ENCODE data around the gene TSNAX. TPM values are rescaled to one million over a fixed set of nuclear protein-coding genes. Genes with fewer than 3 reads are reported as not detected.

The TSNAX gene
- total RNA-seq, 1 donor from 2014 or later = 44.1 TPM

GRCh38 chr1:231605149-231606100 lies 77.0 kb downstream of the TSNAX start:
- H3K9me3 Mint-ChIP-seq (ENCODE audit: unreplicated experiment) = no peaks in the 10 kb centered on the region
- TF ChIP-seq CTCF (IDR thresholded peaks at IDR 0.05) = no peak
- no peak overlapping the region for H3K27ac Mint-ChIP-seq (ENCODE audit: unreplicated experiment)
- peaks cover 6% of the 10 kb centered on the region for H3K27me3 Mint-ChIP-seq (ENCODE audit: unreplicated experiment)
- H3K4me1 Mint-ChIP-seq (ENCODE audit: unreplicated experiment) = peaks cover 10% of the 10 kb centered on the region
- no peak overlapping the region for H3K4me3 Mint-ChIP-seq (ENCODE audit: unreplicated experiment)
- no peak for DNase-seq (ENCODE audit: extremely low spot score, unreplicated experiment)
- H3K36me3 Mint-ChIP-seq (ENCODE audit: unreplicated experiment) = peaks cover 3% of the 10 kb centered on the region

DNA sequence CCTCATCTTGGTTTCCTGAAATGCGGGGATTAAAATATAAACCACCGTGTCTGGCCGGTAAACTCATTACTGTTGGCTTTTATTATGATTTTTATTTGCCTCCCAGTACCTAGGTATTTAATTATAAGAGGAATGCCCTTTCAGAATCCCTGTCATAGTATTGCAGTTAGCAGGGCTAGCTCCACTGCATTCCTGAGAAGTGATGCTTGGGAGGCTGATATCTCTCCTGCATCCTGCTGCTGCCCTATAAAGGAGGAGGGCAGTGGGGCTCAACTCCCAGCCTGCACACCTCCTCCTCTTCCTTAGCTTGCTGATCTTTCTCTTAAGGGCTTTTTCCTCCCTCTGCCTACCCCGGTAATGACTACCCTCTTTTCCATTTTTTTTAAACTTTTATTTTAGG lies 78.2 kb downstream of the TSNAX start:
- Mint-ChIP-seq H3K4me1 (ENCODE audit: unreplicated experiment) (peaks cover 9% of the 10 kb centered on the region), H3K27ac (ENCODE audit: unreplicated experiment) (no peak overlapping the region), H3K36me3 (ENCODE audit: unreplicated experiment) (peaks cover 3% of the 10 kb centered on the region), H3K9me3 (ENCODE audit: unreplicated experiment) (no peaks in the 10 kb centered on the region), H3K27me3 (ENCODE audit: unreplicated experiment) (peaks cover 17% of the 10 kb centered on the region), H3K4me3 (ENCODE audit: unreplicated experiment) (no peak overlapping the region)
- TF ChIP-seq CTCF (IDR thresholded peaks at IDR 0.05) = no peak
- DNase-seq (ENCODE audit: extremely low spot score, unreplicated experiment) = no peak

DNA sequence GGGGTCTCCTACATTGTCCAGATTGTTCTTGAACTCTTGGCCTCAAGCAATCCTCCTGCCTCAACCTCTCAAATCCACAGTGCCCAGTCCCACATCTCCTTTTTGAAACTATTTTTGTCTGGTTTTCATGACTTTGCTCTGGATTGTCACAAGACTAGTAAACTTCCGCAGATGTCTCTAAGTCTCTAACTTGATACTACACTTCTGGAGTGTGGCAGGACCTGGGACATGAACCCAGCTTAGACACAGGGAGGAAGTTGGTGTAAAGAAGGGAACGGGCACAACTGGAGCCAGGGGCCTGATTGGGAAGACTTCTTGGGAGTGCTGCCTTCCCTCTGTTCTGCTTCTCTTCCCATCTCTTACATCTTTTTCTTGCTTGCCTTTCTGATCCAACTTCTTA lies 81.9 kb downstream of the TSNAX start:
- Mint-ChIP-seq H3K27ac (ENCODE audit: unreplicated experiment) (no peak overlapping the region), H3K4me1 (ENCODE audit: unreplicated experiment) (no peaks in the 10 kb centered on the region), H3K27me3 (ENCODE audit: unreplicated experiment) (peaks cover 25% of the 10 kb centered on the region), H3K9me3 (ENCODE audit: unreplicated experiment) (no peaks in the 10 kb centered on the region), H3K36me3 (ENCODE audit: unreplicated experiment) (peaks cover 3% of the 10 kb centered on the region), H3K4me3 (ENCODE audit: unreplicated experiment) (no peak overlapping the region)
- no peak for TF ChIP-seq CTCF (IDR thresholded peaks at IDR 0.05)
- no peak for DNase-seq (ENCODE audit: extremely low spot score, unreplicated experiment)

- H3K36me3 Mint-ChIP-seq (ENCODE audit: unreplicated experiment) = peaks cover 3% of the 10 kb centered on the region
- H3K27ac Mint-ChIP-seq (ENCODE audit: unreplicated experiment) = no peak overlapping the region
- no peak for TF ChIP-seq CTCF (IDR thresholded peaks at IDR 0.05)
- H3K9me3 Mint-ChIP-seq (ENCODE audit: unreplicated experiment) = no peaks in the 10 kb centered on the region
- no peak for DNase-seq (ENCODE audit: extremely low spot score, unreplicated experiment)
- H3K4me3 Mint-ChIP-seq (ENCODE audit: unreplicated experiment) = no peak overlapping the region
- H3K4me1 Mint-ChIP-seq (ENCODE audit: unreplicated experiment) = no peaks in the 10 kb centered on the region
- H3K27me3 Mint-ChIP-seq (ENCODE audit: unreplicated experiment) = peaks cover 25% of the 10 kb centered on the region
Observed at GRCh38 chr1:231611111-231611510, 82.6 kb downstream of the TSNAX start.

GRCh38 chr1:231611851-231612250 lies 83.4 kb downstream of the TSNAX start:
- H3K4me3 Mint-ChIP-seq (ENCODE audit: unreplicated experiment) = no peak overlapping the region
- peaks cover 3% of the 10 kb centered on the region for H3K36me3 Mint-ChIP-seq (ENCODE audit: unreplicated experiment)
- H3K4me1 Mint-ChIP-seq (ENCODE audit: unreplicated experiment) = no peaks in the 10 kb centered on the region
- TF ChIP-seq CTCF (IDR thresholded peaks at IDR 0.05) = no peak
- no peak for DNase-seq (ENCODE audit: extremely low spot score, unreplicated experiment)
- H3K27ac Mint-ChIP-seq (ENCODE audit: unreplicated experiment) = no peak overlapping the region
- H3K9me3 Mint-ChIP-seq (ENCODE audit: unreplicated experiment) = no peaks in the 10 kb centered on the region
- H3K27me3 Mint-ChIP-seq (ENCODE audit: unreplicated experiment) = peaks cover 22% of the 10 kb centered on the region

All from osteocyte (in vitro differentiated cells).